Endothelial cell of umbilical vein (primary cell): ENCODE measurements around the gene ATP13A3. TPM values are rescaled to one million over a fixed set of nuclear protein-coding genes. Genes with fewer than 3 reads are reported as not detected.

ENCODE experiments used
- BruUV-seq: library from RNA; stranded (reverse); fragments of 400-500 nt; replicated peaks from 2 replicates; lab custom pipeline; 2021; lab: Mats Ljungman, UMichigan
- CTCF ChIA-PET: fragments of 300-600, 350-600 bp; sonication (Branson Sonifier 250); formaldehyde crosslinking; loops from one replicate; lab custom pipeline; 2021; ENCODE audit warnings: antibody characterized with exemption, inconsistent platforms; lab: Charles Lee
- POLR2A ChIA-PET: fragments of 300-600, 350-600 bp; sonication (Branson Sonifier 250); formaldehyde crosslinking; loops from one replicate; lab custom pipeline; 2021; ENCODE audit warnings: antibody characterized with exemption, inconsistent platforms; lab: Charles Lee
- DNase-seq: peaks from one replicate; pipeline ENCODE4 v3.0.0-alpha.2; 2011; ENCODE audit warnings: low read depth, low spot score
- FAIRE-seq: peaks from 2 replicates; lab custom pipeline; 2011; peaks lifted over from hg19 to GRCh38; lab: Jason Lieb, UNC
- H2AFZ ChIP-seq: 2 replicates; pipeline ENCODE4 v1.6.0; 2012; ENCODE audit warnings: low read depth, low read length, control low read depth, inconsistent platforms
- H3K27ac ChIP-seq: 2 replicates; pipeline ENCODE4 v1.5.1; 2011; ENCODE audit warnings: low read depth, mild to moderate bottlenecking, control low read depth, low read length, moderate library complexity; ENCODE audit not compliant: insufficient read depth
- H3K27me3 ChIP-seq, 2 experiments: 2 replicates each; pipeline versions ENCODE4 v1.6.0 to v1.6.1; 2011; ENCODE audit warnings: low read length in 2 of 2, mixed read lengths in 1 of 2; ENCODE audit not compliant: control insufficient read depth in 2 of 2, insufficient read depth in 2 of 2
- H3K36me3 ChIP-seq, 2 experiments: 2 replicates in 1 of 2; 3 replicates in 1 of 2; pipeline ENCODE4 v1.5.1; 2011; ENCODE audit warnings: low read length in 2 of 2, mild to moderate bottlenecking in 1 of 2, moderate library complexity in 1 of 2; ENCODE audit not compliant: control insufficient read depth in 2 of 2, insufficient read depth in 2 of 2; ENCODE audit errors: extremely low read depth in 1 of 2
- H3K4me1 ChIP-seq: 3 replicates; pipeline ENCODE4 v1.5.1; 2011; ENCODE audit warnings: mild to moderate bottlenecking, low read length; ENCODE audit not compliant: control insufficient read depth, insufficient read depth; ENCODE audit errors: extremely low read depth
- H3K4me2 ChIP-seq: 2 replicates; pipeline ENCODE4 v1.6.1; 2011; ENCODE audit warnings: low read length, control low read depth, mixed read lengths; ENCODE audit not compliant: insufficient read depth
- H3K4me3 ChIP-seq, 3 experiments: fragments of 200-600 bp in 1 of 3; sonication (generic), shearing (Covaris generic) in 1 of 3; replicated peaks in 1 of 3; 2 replicates each; pipeline ENCODE4 v1.5.1; 2011 to 2016; ENCODE audit warnings: control low read depth in 3 of 3, low read length in 3 of 3, mild to moderate bottlenecking in 2 of 3, inconsistent platforms in 1 of 3, low read depth in 1 of 3, moderate library complexity in 1 of 3; ENCODE audit not compliant: insufficient read depth in 1 of 3
- H3K79me2 ChIP-seq: 2 replicates; pipeline ENCODE4 v1.6.0; 2012; ENCODE audit warnings: low read length, inconsistent platforms; ENCODE audit not compliant: control insufficient read depth, insufficient read depth
- H3K9ac ChIP-seq: replicated peaks from 2 replicates; pipeline ENCODE3; 2011; ENCODE audit warnings: low read length, control low read depth; ENCODE audit not compliant: insufficient read depth; ENCODE audit errors: extremely low read depth
- H3K9me1 ChIP-seq: replicated peaks from 3 replicates; pipeline ENCODE4 v1.6.0; 2011; ENCODE audit warnings: mild to moderate bottlenecking, low read length; ENCODE audit not compliant: control insufficient read depth, insufficient read depth; ENCODE audit errors: extremely low read depth
- H3K9me3 ChIP-seq: replicated peaks from 2 replicates; pipeline ENCODE4 v1.5.1; 2012; ENCODE audit warnings: low read length, inconsistent platforms; ENCODE audit not compliant: control insufficient read depth, insufficient read depth
- H4K20me1 ChIP-seq: replicated peaks from 2 replicates; pipeline ENCODE3; 2011; ENCODE audit warnings: mild to moderate bottlenecking, low read length; ENCODE audit not compliant: control insufficient read depth, insufficient read depth; ENCODE audit errors: extremely low read depth
- CTCF ChIP-seq, 2 donors: IDR thresholded peaks; 1 replicate in 1 of 2; 2 replicates in 1 of 2; pipeline ENCODE4 v1.5.1; 2011; ENCODE audit warnings: low read length in 2 of 2, mild to moderate bottlenecking in 2 of 2, moderate library complexity in 2 of 2, control low read depth in 1 of 2, inconsistent platforms in 1 of 2, low read depth in 1 of 2; ENCODE audit not compliant: insufficient read depth in 1 of 2; ENCODE audit errors: extremely low read depth in 1 of 2
- EZH2 ChIP-seq: IDR thresholded peaks from 2 replicates; pipeline ENCODE4 v1.6.1; 2012; ENCODE audit warnings: borderline replicate concordance, low read depth, mild to moderate bottlenecking, moderate library complexity, low read length, inconsistent platforms; ENCODE audit not compliant: severe bottlenecking
- FOS ChIP-seq: IDR thresholded peaks from 2 replicates; pipeline ENCODE4 v1.6.1; 2011; ENCODE audit warnings: mild to moderate bottlenecking, low read length, moderate library complexity, borderline replicate concordance; ENCODE audit not compliant: insufficient read depth
- GATA2 ChIP-seq: IDR thresholded peaks from 2 replicates; pipeline ENCODE4 v1.7.0; 2011; ENCODE audit warnings: low read depth, mild to moderate bottlenecking, moderate library complexity, mixed read lengths, low read length; ENCODE audit not compliant: insufficient read length, insufficient read depth
- JUN ChIP-seq: IDR thresholded peaks from 2 replicates; pipeline ENCODE4 v1.6.1; 2011; ENCODE audit warnings: borderline replicate concordance, low read depth; ENCODE audit not compliant: insufficient read length, insufficient read depth
- MAX ChIP-seq: IDR thresholded peaks from 2 replicates; pipeline ENCODE4 v1.6.1; 2011; ENCODE audit not compliant: insufficient read depth, insufficient read length
- MYC ChIP-seq: IDR thresholded peaks from one replicate; pipeline ENCODE4 v1.6.1; 2011; ENCODE audit warnings: mild to moderate bottlenecking, low read depth, low read length
- POLR2A ChIP-seq: IDR thresholded peaks from 2 replicates; pipeline ENCODE4 v1.6.1; 2012; ENCODE audit warnings: low read depth, mild to moderate bottlenecking, control low read depth, low read length
- POLR2AphosphoS5 ChIP-seq: IDR thresholded peaks from 2 replicates; pipeline ENCODE4 v1.6.1; 2012; ENCODE audit warnings: low read depth, mild to moderate bottlenecking, control low read depth, low read length, moderate library complexity; ENCODE audit not compliant: insufficient read depth
- dilution Hi-C: fragments of 300-500 bp; cut with MboI; formaldehyde crosslinking; loops from one replicate; pipeline ENCODE4 v1.15.0; 2019; ENCODE audit warnings: low sequenced_read_pairs; ENCODE audit not compliant: extremely low pct_ligation_motif_present
- intact Hi-C: fragments of 100-400 bp; cut with micrococcal nuclease; formaldehyde crosslinking; loops from one replicate; pipeline ENCODE4 v1.10.0; 2022
- polyA plus RNA-seq, 4 experiments: library from polyadenylated mRNA; depleted of rRNA in 3 of 4; stranded (reverse) in 3 of 4; unstranded in 1 of 4; fragments of >200 nt; gene quantifications; 2 replicates each; pipeline versions ENCODE4 v1.2.1 to v1.2.3, GENCODE V29; 2011 to 2012; ENCODE audit warnings: missing spikeins in 1 of 4
- total RNA-seq: library from RNA; stranded (reverse); gene quantifications from 2 replicates; pipeline ENCODE4 v1.2.3, GENCODE V29; 2021

ATP13A3 gene
- total and polyA plus RNA-seq, 2 donors (not counting 3 experiments of a cell fraction or from before 2014, with no cell fraction given): 12.0 to 59.0 TPM

- BruUV-seq: no TSS peak
- H3K4me2 ChIP-seq: no peak overlapping the region
- H3K4me1 ChIP-seq: no peaks in the 10 kb centered on the region
- intact Hi-C loops (no loop called here), dilution Hi-C loops (no loop called here)
- ChIA-PET CTCF (interaction anchor here (1.5 kb wide), 1 partner anchor 88 kb away, joined by 3 read pairs; no protein-coding TSS in a partner anchor), POLR2A (no interaction called here)
- H3K79me2 ChIP-seq: no peaks in the 10 kb centered on the region
- no peak overlapping the region for H2AFZ ChIP-seq
- H3K9me1 ChIP-seq: no peaks in the 10 kb centered on the region
- H3K27me3 ChIP-seq: no peaks in the 10 kb centered on the region
- no peak overlapping the region for H3K9ac ChIP-seq
- H4K20me1 ChIP-seq: no peaks in the 10 kb centered on the region
- no peak overlapping the region for H3K27ac ChIP-seq
- no peaks in the 10 kb centered on the region for H3K9me3 ChIP-seq
- DNase-seq: no peak
- H3K4me3 ChIP-seq: no peak overlapping the region
- FAIRE-seq: no peak
- H3K36me3 ChIP-seq: peaks cover 6 to 31% of the 10 kb centered on the region in 2 experiments
- TF ChIP-seq MYC (no peak), GATA2 (no peak), CTCF (IDR thresholded peaks at IDR 0.05; ENCODE audit: extremely low read depth in 1 of 2, insufficient read depth in 1 of 2, low read depth in 1 of 2, low read length in 2 of 2) (no peak), FOS (no peak), MAX (no peak), POLR2A (no peak), JUN (no peak), POLR2AphosphoS5 (no peak), EZH2 (no peak)
Observed at GRCh38 chr3:194431554-194431953, 55.2 kb downstream of the ATP13A3 start.
